Progenitor cell of endocrine pancreas (in vitro differentiated cells): ENCODE results near the gene TRIP12. TPM values are rescaled to one million over a fixed set of nuclear protein-coding genes. Genes with fewer than 3 reads are reported as not detected.
"Not testable (repeated sequence)": the region's sequence is repeated elsewhere in the genome, so short reads cannot be mapped to it uniquely, and the experiment has no call there.

Experiments used
- DNase-seq: peaks from one replicate; pipeline ENCODE4 v3.0.0; 2021; ENCODE audit warnings: low spot score; ENCODE audit not compliant: unreplicated experiment
- H3K27ac Mint-ChIP-seq: 2 replicates; pipeline ENCODE4 v1.8.0; 2021; ENCODE audit warnings: mild to moderate bottlenecking, moderate library complexity, mixed read lengths
- H3K27me3 Mint-ChIP-seq: 2 replicates; pipeline ENCODE4 v1.8.0; 2021; ENCODE audit warnings: mixed read lengths
- H3K36me3 Mint-ChIP-seq: 2 replicates; pipeline ENCODE4 v1.8.0; 2022; ENCODE audit warnings: mixed read lengths; ENCODE audit not compliant: insufficient read depth
- H3K4me1 Mint-ChIP-seq: 2 replicates; pipeline ENCODE4 v1.8.0; 2021; ENCODE audit warnings: low read depth, mixed read lengths
- H3K4me3 Mint-ChIP-seq: 2 replicates; pipeline ENCODE4 v1.8.0; 2021; ENCODE audit warnings: low read depth, mild to moderate bottlenecking, moderate library complexity, mixed read lengths
- H3K9me3 Mint-ChIP-seq: 2 replicates; pipeline ENCODE4 v1.8.0; 2021; ENCODE audit warnings: low read depth, mixed read lengths
- CTCF ChIP-seq: fragments of 200-600 bp; sonication (generic); IDR thresholded peaks from one replicate; pipeline ENCODE4 v1.5.0; 2021; ENCODE audit warnings: antibody characterized with exemption, mild to moderate bottlenecking; ENCODE audit not compliant: unreplicated experiment
- total RNA-seq: library from RNA; stranded (reverse); gene quantifications from 2 replicates; pipeline ENCODE4 v1.2.1, GENCODE V29; 2021

The TRIP12 gene
- total RNA-seq, 1 donor from 2014 or later = 228 TPM

- peaks cover 11% of the 10 kb centered on the region for H3K4me1 Mint-ChIP-seq
- H3K27ac Mint-ChIP-seq = no peak overlapping the region
- peaks cover 9% of the 10 kb centered on the region for H3K9me3 Mint-ChIP-seq
- H3K27me3 Mint-ChIP-seq = no peaks in the 10 kb centered on the region
- H3K36me3 Mint-ChIP-seq = peaks cover 1% of the 10 kb centered on the region
- no peak overlapping the region for H3K4me3 Mint-ChIP-seq
- no peak for DNase-seq
- no peak for TF ChIP-seq CTCF
These were observed 172.9 kb downstream of the TRIP12 start for GRCh38 chr2:229748950-229749349.

GRCh38 chr2:229742691-229743090 lies 179.1 kb downstream of the TRIP12 start:
- H3K27ac Mint-ChIP-seq, H3K4me1 Mint-ChIP-seq, H3K27me3 Mint-ChIP-seq, H3K4me3 Mint-ChIP-seq, H3K36me3 Mint-ChIP-seq, DNase-seq: not testable (repeated sequence)
- peaks cover 21% of the 10 kb centered on the region for H3K9me3 Mint-ChIP-seq

- Mint-ChIP-seq H3K9me3 (peaks cover 27% of the 10 kb centered on the region), H3K4me3 (no peak overlapping the region), H3K27ac (no peak overlapping the region), H3K27me3 (no peaks in the 10 kb centered on the region), H3K36me3 (peaks cover 3% of the 10 kb centered on the region), H3K4me1 (no peaks in the 10 kb centered on the region)
- TF ChIP-seq CTCF = no peak
- DNase-seq = no peak
These were observed 181.5 kb downstream of the TRIP12 start for GRCh38 chr2:229740279-229740678.

- H3K36me3 Mint-ChIP-seq = peaks cover 3% of the 10 kb centered on the region
- DNase-seq = no peak
- H3K27ac Mint-ChIP-seq = no peak overlapping the region
- H3K4me1 Mint-ChIP-seq = no peaks in the 10 kb centered on the region
- no peak overlapping the region for H3K4me3 Mint-ChIP-seq
- peaks cover 21% of the 10 kb centered on the region for H3K9me3 Mint-ChIP-seq
- no peak for TF ChIP-seq CTCF
- H3K27me3 Mint-ChIP-seq = no peaks in the 10 kb centered on the region
These were observed 183.7 kb downstream of the TRIP12 start for GRCh38 chr2:229738024-229738625.

GRCh38 chr2:229734410-229734809 lies 187.4 kb downstream of the TRIP12 start:
- H3K4me1 Mint-ChIP-seq = no peaks in the 10 kb centered on the region
- no peak overlapping the region for H3K4me3 Mint-ChIP-seq
- no peaks in the 10 kb centered on the region for H3K27me3 Mint-ChIP-seq
- H3K36me3 Mint-ChIP-seq = peaks cover 3% of the 10 kb centered on the region
- no peak overlapping the region for H3K27ac Mint-ChIP-seq
- no peak for DNase-seq
- TF ChIP-seq CTCF = no peak
- peaks cover 17% of the 10 kb centered on the region for H3K9me3 Mint-ChIP-seq

GRCh38 chr2:229733611-229734245 lies 188.1 kb downstream of the TRIP12 start:
- no peak for TF ChIP-seq CTCF
- Mint-ChIP-seq H3K27me3 (no peaks in the 10 kb centered on the region), H3K4me1 (no peaks in the 10 kb centered on the region), H3K9me3 (peaks cover 14% of the 10 kb centered on the region), H3K27ac (no peak overlapping the region), H3K36me3 (peaks cover 3% of the 10 kb centered on the region), H3K4me3 (no peak overlapping the region)
- DNase-seq = no peak
